Measurements from ENCODE around the gene ABCC10.

Gene ABCC10

DNA sequence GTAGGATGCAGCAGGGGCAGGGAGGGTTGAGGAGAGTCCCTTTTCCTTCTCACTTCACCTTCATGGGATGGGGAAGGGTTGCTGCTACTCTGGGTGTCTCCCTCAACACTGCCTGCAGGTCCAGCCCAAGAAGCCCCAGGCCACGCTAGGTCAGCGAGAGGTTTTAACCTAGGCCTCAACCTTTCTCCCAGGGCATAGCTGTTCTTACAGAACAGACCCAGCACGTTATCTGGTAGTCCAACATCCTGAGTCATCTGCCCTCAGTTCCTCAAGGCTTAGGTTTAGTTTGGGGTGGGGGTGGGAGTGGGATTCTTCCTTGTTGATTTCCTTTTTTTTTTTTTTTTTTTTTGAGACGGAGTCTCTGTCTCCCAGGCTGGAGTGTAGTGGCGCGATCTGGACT, 67.0 kb downstream of the ABCC10 start:
- TF ChIP-seq EZH2phosphoT487 (IDR thresholded peaks at IDR 0.05; ENCODE audit: low read length), result no peak
- TF ChIP-seq, protein P1, sequence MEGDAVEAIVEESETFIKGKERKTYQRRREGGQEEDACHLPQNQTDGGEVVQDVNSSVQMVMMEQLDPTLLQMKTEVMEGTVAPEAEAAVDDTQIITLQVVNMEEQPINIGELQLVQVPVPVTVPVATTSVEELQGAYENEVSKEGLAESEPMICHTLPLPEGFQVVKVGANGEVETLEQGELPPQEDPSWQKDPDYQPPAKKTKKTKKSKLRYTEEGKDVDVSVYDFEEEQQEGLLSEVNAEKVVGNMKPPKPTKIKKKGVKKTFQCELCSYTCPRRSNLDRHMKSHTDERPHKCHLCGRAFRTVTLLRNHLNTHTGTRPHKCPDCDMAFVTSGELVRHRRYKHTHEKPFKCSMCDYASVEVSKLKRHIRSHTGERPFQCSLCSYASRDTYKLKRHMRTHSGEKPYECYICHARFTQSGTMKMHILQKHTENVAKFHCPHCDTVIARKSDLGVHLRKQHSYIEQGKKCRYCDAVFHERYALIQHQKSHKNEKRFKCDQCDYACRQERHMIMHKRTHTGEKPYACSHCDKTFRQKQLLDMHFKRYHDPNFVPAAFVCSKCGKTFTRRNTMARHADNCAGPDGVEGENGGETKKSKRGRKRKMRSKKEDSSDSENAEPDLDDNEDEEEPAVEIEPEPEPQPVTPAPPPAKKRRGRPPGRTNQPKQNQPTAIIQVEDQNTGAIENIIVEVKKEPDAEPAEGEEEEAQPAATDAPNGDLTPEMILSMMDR (IDR thresholded peaks at IDR 0.05; ENCODE audit: low read length), result no peak
- TF ChIP-seq EZH2 (optimal IDR thresholded peaks at IDR 0.05; ENCODE audit: low read depth, low read length), result no peak
- H4K20me1 ChIP-seq (ENCODE audit: insufficient read depth, low read length), result no peaks in the 10 kb centered on the region
- H3K27me3 ChIP-seq (replicated peaks; ENCODE audit: insufficient read depth, low read length), result no peaks in the 10 kb centered on the region
- 0 out of 2 replicates have a peak, but pooled peaks cover 3% of the 10 kb centered on the region for H3K36me3 ChIP-seq (replicated peaks; ENCODE audit: insufficient read depth, low read length)
- H3F3A ChIP-seq (ENCODE audit: insufficient read depth, low read length), result no peaks in the 10 kb centered on the region
- H3K9me3 ChIP-seq (replicated peaks; ENCODE audit: insufficient read depth, low read length), result no peaks in the 10 kb centered on the region
- no peak overlapping the region for H2AFZ ChIP-seq (ENCODE audit: low read length)
- H3K27ac ChIP-seq (ENCODE audit: low read length), result no peak overlapping the region
- no peaks in the 10 kb centered on the region for H3K9me2 ChIP-seq (replicated peaks; ENCODE audit: insufficient read depth, low read length)
- H3K4me1 ChIP-seq (ENCODE audit: low read length), result no peaks in the 10 kb centered on the region
- peaks cover 9% of the 10 kb centered on the region; the same call in 1 of the 2 replicates for H3K79me2 ChIP-seq (ENCODE audit: low read length)
- no peak for DNase-seq
- H3K4me3 ChIP-seq (ENCODE audit: low read length), result no peak overlapping the region
- H3K4me2 ChIP-seq (ENCODE audit: low read depth, low read length), result no peak overlapping the region
- H3K9ac ChIP-seq (ENCODE audit: low read length), result no peak overlapping the region

DNA sequence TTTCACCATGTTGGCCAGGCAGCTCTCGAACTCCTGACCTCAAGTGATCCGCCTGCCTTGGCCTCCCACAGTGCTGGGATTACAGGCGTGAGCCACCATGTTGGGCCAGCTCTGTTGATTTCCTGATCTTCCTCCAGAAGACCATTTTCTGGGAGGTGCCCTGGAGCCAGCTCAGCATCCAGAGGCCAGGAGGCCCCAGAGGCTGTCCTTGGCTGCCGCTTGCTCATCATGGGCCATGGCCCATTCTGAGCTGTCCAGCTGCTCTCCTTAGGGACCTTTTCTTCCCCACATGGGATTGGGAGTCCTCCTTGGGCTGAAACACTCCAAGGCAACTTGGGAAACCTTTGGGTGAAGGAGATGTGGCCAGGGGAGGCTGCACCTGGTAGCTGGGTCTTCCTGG, 67.4 kb downstream of the ABCC10 start:
- 0 out of 2 replicates have a peak, but pooled peaks cover 3% of the 10 kb centered on the region for H3K36me3 ChIP-seq (replicated peaks; ENCODE audit: insufficient read depth, low read length)
- no peaks in the 10 kb centered on the region for H3K27me3 ChIP-seq (replicated peaks; ENCODE audit: insufficient read depth, low read length)
- peaks cover 8% of the 10 kb centered on the region; the same call in 1 of the 2 replicates for H3K79me2 ChIP-seq (ENCODE audit: low read length)
- no peaks in the 10 kb centered on the region for H3F3A ChIP-seq (ENCODE audit: insufficient read depth, low read length)
- no peak overlapping the region for H3K4me3 ChIP-seq (ENCODE audit: low read length)
- no peak for DNase-seq
- no peaks in the 10 kb centered on the region for H3K4me1 ChIP-seq (ENCODE audit: low read length)
- H3K9me2 ChIP-seq (replicated peaks; ENCODE audit: insufficient read depth, low read length), result no peaks in the 10 kb centered on the region
- no peaks in the 10 kb centered on the region for H4K20me1 ChIP-seq (ENCODE audit: insufficient read depth, low read length)
- H3K9ac ChIP-seq (ENCODE audit: low read length), result no peak overlapping the region
- no peaks in the 10 kb centered on the region for H3K9me3 ChIP-seq (replicated peaks; ENCODE audit: insufficient read depth, low read length)
- H2AFZ ChIP-seq (ENCODE audit: low read length), result no peak overlapping the region
- no peak overlapping the region for H3K4me2 ChIP-seq (ENCODE audit: low read depth, low read length)
- H3K27ac ChIP-seq (ENCODE audit: low read length), result no peak overlapping the region
- TF ChIP-seq, protein P1 (IDR thresholded peaks at IDR 0.05; ENCODE audit: low read length), result no peak
- TF ChIP-seq EZH2 (optimal IDR thresholded peaks at IDR 0.05; ENCODE audit: low read depth, low read length), result no peak
- TF ChIP-seq EZH2phosphoT487 (IDR thresholded peaks at IDR 0.05; ENCODE audit: low read length), result no peak

DNA sequence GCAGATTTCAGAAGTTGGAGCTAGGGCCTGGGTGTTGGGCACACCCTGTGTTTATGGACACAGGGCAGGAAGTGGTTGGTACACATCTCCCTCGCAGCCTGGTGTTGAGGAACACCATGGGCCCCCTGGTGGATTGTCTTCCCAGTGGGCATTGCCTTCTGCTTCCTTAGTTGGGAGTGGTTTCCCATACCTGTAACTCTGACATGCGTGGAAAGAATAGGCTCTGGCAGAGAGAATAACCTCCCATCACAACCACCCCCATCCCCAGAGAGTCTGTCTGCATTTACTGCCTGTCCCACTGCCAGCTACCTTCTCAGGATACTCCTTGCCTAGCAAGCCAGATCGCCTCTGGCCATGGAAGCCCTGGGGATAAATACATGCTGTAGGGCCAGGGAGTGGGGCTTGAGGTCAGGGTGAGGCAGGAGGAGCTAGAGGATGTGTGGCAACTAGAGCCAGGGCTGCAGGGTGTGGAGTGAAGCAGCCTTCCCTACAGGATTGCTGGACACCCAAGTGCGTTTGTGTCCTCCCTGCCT, 68.1 kb downstream of the ABCC10 start:
- Histone ChIP-seq H3K4me3 (ENCODE audit: low read length) (no peak overlapping the region), H3F3A (ENCODE audit: insufficient read depth, low read length) (no peaks in the 10 kb centered on the region), H3K27ac (ENCODE audit: low read length) (no peak overlapping the region), H3K79me2 (ENCODE audit: low read length) (peaks cover 8% of the 10 kb centered on the region; the same call in 1 of the 2 replicates), H3K9me2 (replicated peaks; ENCODE audit: insufficient read depth, low read length) (no peaks in the 10 kb centered on the region), H3K36me3 (replicated peaks; ENCODE audit: insufficient read depth, low read length) (0 out of 2 replicates have a peak, but pooled peaks cover 3% of the 10 kb centered on the region), H4K20me1 (ENCODE audit: insufficient read depth, low read length) (no peaks in the 10 kb centered on the region), H3K27me3 (replicated peaks; ENCODE audit: insufficient read depth, low read length) (no peaks in the 10 kb centered on the region), H2AFZ (ENCODE audit: low read length) (no peak overlapping the region), H3K4me1 (ENCODE audit: low read length) (no peaks in the 10 kb centered on the region), H3K9ac (ENCODE audit: low read length) (no peak overlapping the region), H3K4me2 (ENCODE audit: low read depth, low read length) (no peak overlapping the region), H3K9me3 (replicated peaks; ENCODE audit: insufficient read depth, low read length) (no peaks in the 10 kb centered on the region)
- DNase-seq, result no peak
- TF ChIP-seq EZH2phosphoT487 (IDR thresholded peaks at IDR 0.05; ENCODE audit: low read length) (no peak), EZH2 (optimal IDR thresholded peaks at IDR 0.05; ENCODE audit: low read depth, low read length) (no peak)
- TF ChIP-seq, protein P1 (IDR thresholded peaks at IDR 0.05; ENCODE audit: low read length), result no peak

Measured in MM.1S (cell line).